GM23338 (cell line): ENCODE data around the gene CRYBG2. TPM values are rescaled to one million over a fixed set of nuclear protein-coding genes. Genes with fewer than 3 reads are reported as not detected.
A peak's percentile ranks its signal among the peaks of the same experiment; 100 is the strongest.

Source experiments
- ATAC-seq: fragments of 200-7000 bp; cut with Tn5 transposase; 3 replicates; pipeline ENCODE4 v1.9.1; 2020
- DNase-seq: peaks from one replicate; pipeline ENCODE4 v3.0.0-alpha.2; 2015; ENCODE audit warnings: low spot score
- H2AFZ ChIP-seq: fragments of 200-600 bp; sonication (generic); 2 replicates; pipeline ENCODE4 v1.8.0; 2016; ENCODE audit warnings: antibody characterized with exemption, mild to moderate bottlenecking, moderate library complexity
- H3F3A ChIP-seq: fragments of 200-600 bp; sonication (generic); replicated peaks from 2 replicates; pipeline ENCODE4 v1.8.0; 2017; ENCODE audit warnings: antibody characterized with exemption, mixed run types, low read depth
- H3K27ac ChIP-seq: fragments of 200-600 bp; sonication (generic); 2 replicates; pipeline ENCODE4 v1.6.1; 2016; ENCODE audit warnings: low read depth
- H3K27me3 ChIP-seq: fragments of 200-600 bp; sonication (generic); 2 replicates; pipeline ENCODE4 v1.8.0; 2016; ENCODE audit warnings: mild to moderate bottlenecking, mixed run types, moderate library complexity; ENCODE audit not compliant: insufficient read depth
- H3K36me3 ChIP-seq: fragments of 200-600 bp; sonication (generic); 2 replicates; pipeline ENCODE4 v1.8.0; 2016; ENCODE audit warnings: mild to moderate bottlenecking; ENCODE audit not compliant: insufficient read depth
- H3K4me1 ChIP-seq: fragments of 200-600 bp; sonication (generic); 2 replicates; pipeline ENCODE4 v1.8.0; 2016; ENCODE audit warnings: mild to moderate bottlenecking, moderate library complexity; ENCODE audit not compliant: insufficient read depth
- H3K4me2 ChIP-seq: fragments of 200-600 bp; sonication (generic); 2 replicates; pipeline ENCODE4 v1.7.1; 2017; ENCODE audit warnings: mixed run types
- H3K4me3 ChIP-seq: fragments of 200-600 bp; sonication (generic); 2 replicates; pipeline ENCODE4 v1.6.1; 2016; ENCODE audit warnings: mixed run types
- H3K79me2 ChIP-seq: fragments of 200-600 bp; sonication (generic); replicated peaks from 2 replicates; pipeline ENCODE4 v1.8.0; 2017; ENCODE audit warnings: mild to moderate bottlenecking; ENCODE audit not compliant: insufficient read depth
- H3K9me2 ChIP-seq: fragments of 200-600 bp; sonication (generic); 2 replicates; pipeline ENCODE4 v1.8.0; 2017; ENCODE audit not compliant: insufficient read depth
- H4K20me1 ChIP-seq: fragments of 200-600 bp; sonication (generic); replicated peaks from 2 replicates; pipeline ENCODE4 v1.8.0; 2017; ENCODE audit warnings: mild to moderate bottlenecking; ENCODE audit not compliant: insufficient read depth
- H3K27ac Mint-ChIP-seq: 2 replicates; pipeline ENCODE4 v1.8.0; 2020; ENCODE audit warnings: inconsistent platforms, mild to moderate bottlenecking, moderate library complexity, mixed read lengths
- H3K27me3 Mint-ChIP-seq: 3 replicates; pipeline ENCODE4 v1.8.0; 2022; ENCODE audit warnings: low read depth, mild to moderate bottlenecking, moderate library complexity, mixed read lengths, inconsistent platforms; ENCODE audit not compliant: insufficient read depth, poor library complexity
- H3K36me3 Mint-ChIP-seq: 3 replicates; pipeline ENCODE4 v1.8.0; 2021; ENCODE audit warnings: low read depth, mild to moderate bottlenecking, inconsistent platforms, moderate library complexity, mixed read lengths
- H3K4me1 Mint-ChIP-seq: 3 replicates; pipeline ENCODE4 v1.8.0; 2020; ENCODE audit warnings: mild to moderate bottlenecking, inconsistent platforms, mixed read lengths
- H3K4me3 Mint-ChIP-seq: 3 replicates; pipeline ENCODE4 v1.8.0; 2021; ENCODE audit warnings: moderate library complexity, mild to moderate bottlenecking, inconsistent platforms, mixed read lengths
- H3K9me3 Mint-ChIP-seq: 3 replicates; pipeline ENCODE4 v1.8.0; 2020; ENCODE audit warnings: moderate library complexity, mild to moderate bottlenecking, inconsistent platforms, mixed read lengths
- CREB1 ChIP-seq: fragments of 250-450 bp; sonication (Bioruptor Pico); IDR thresholded peaks from 2 replicates; pipeline ENCODE4 v1.5.0; 2020; ENCODE audit warnings: low read depth, mild to moderate bottlenecking, moderate library complexity
- EZH2 ChIP-seq: fragments of 200-600 bp; sonication (generic); IDR thresholded peaks from one replicate; pipeline ENCODE4 v1.8.0; 2017; ENCODE audit warnings: antibody characterized with exemption, mild to moderate bottlenecking, low read depth; ENCODE audit not compliant: unreplicated experiment
- EZH2phosphoT487 ChIP-seq: fragments of 200-600 bp; sonication (generic); IDR thresholded peaks from one replicate; pipeline ENCODE4 v1.8.1; 2018; ENCODE audit warnings: antibody characterized with exemption; ENCODE audit not compliant: unreplicated experiment
- JUNB ChIP-seq: IDR thresholded peaks from one replicate; pipeline ENCODE4 v1.6.1; 2016; ENCODE audit warnings: antibody characterized with exemption; ENCODE audit not compliant: unreplicated experiment
- NANOG ChIP-seq: IDR thresholded peaks from 2 replicates; pipeline ENCODE4 v1.6.1; 2016; ENCODE audit warnings: antibody characterized with exemption, borderline replicate concordance
- POLR2AphosphoS5 ChIP-seq: IDR thresholded peaks from 2 replicates; pipeline ENCODE4 v1.6.1; 2016; ENCODE audit warnings: antibody characterized with exemption, low read depth
- STAT1 ChIP-seq: IDR thresholded peaks from one replicate; pipeline ENCODE4 v1.6.1; 2016; ENCODE audit warnings: antibody characterized with exemption; ENCODE audit not compliant: unreplicated experiment
- ZNF114 ChIP-seq: fragments of 250-450 bp; sonication (Bioruptor Pico); IDR thresholded peaks from 2 replicates; pipeline ENCODE4 v1.5.0; 2020; ENCODE audit warnings: mild to moderate bottlenecking, moderate library complexity
- ZNF331 ChIP-seq: fragments of 250-450 bp; sonication (Bioruptor Pico); IDR thresholded peaks from 2 replicates; pipeline ENCODE4 v1.5.0; 2020; ENCODE audit warnings: low read depth, mild to moderate bottlenecking, moderate library complexity
- polyA plus RNA-seq: library from polyadenylated mRNA; unstranded; fragments of >200 nt; fragmentation: Nextera tagmentation; extraction: Ambion mirVana; gene quantifications from 2 replicates; pipeline ENCODE4 v1.2.1, GENCODE V29; 2016
- total RNA-seq: library from RNA; depleted of rRNA; stranded (reverse); fragments of >200 nt; shearing (Covaris generic); gene quantifications from 2 replicates; pipeline ENCODE4 v1.2.3, GENCODE V29; 2014
- TF ChIP-seq, protein P1 (sequence below): IDR thresholded peaks from one replicate; pipeline ENCODE4 v1.6.1; 2018; ENCODE audit warnings: antibody characterized with exemption; ENCODE audit not compliant: unreplicated experiment
- TF ChIP-seq, protein P2 (sequence below): IDR thresholded peaks from 2 replicates; pipeline ENCODE4 v1.6.1; 2016; ENCODE audit warnings: antibody characterized with exemption

CRYBG2 gene
- total and polyA plus RNA-seq, 2 experiments from 2014 or later: 17.6 to 18.4 TPM

DNA sequence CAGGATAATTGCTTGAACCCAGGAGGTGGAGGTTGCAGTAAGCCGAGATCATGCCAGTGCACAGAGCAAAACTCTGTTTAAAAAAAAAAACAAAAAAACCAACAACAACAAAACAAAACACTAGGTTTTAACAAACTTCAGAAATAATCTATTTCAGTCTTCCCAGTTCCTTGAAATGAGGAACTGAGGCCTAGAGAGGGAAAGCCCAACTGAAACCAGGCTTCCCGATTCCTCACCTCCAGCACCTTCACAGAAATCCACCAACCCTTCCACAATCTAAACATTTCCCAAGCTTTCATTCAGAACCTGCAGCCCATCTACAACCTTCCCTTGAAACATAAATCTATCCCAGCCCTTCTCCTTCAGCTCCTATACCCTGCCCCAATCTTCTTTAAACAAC is 36.8 kb downstream of the CRYBG2 start:
- Mint-ChIP-seq H3K27ac (peak overlapping the region; percentile 24; the same call in 1 of the 2 replicates), H3K27me3 (peaks cover 11% of the 10 kb centered on the region), H3K9me3 (no peaks in the 10 kb centered on the region; the same call in 2 of the 3 replicates), H3K4me1 (peaks cover 32% of the 10 kb centered on the region), H3K36me3 (peaks cover 6% of the 10 kb centered on the region; the same call in 2 of the 3 replicates), H3K4me3 (no peak overlapping the region; the same call in 2 of the 3 replicates)
- Histone ChIP-seq H3K36me3 (no peaks in the 10 kb centered on the region), H3K79me2 (no peaks in the 10 kb centered on the region), H3K27ac (no peak overlapping the region), H3K4me1 (peaks cover 29% of the 10 kb centered on the region), H3K27me3 (no peaks in the 10 kb centered on the region), H3K9me2 (no peaks in the 10 kb centered on the region), H3K4me3 (no peak overlapping the region), H2AFZ (no peak overlapping the region), H3K4me2 (peak overlapping the region; percentile 68; the same call in 1 of the 2 replicates), H3F3A (peaks cover 9% of the 10 kb centered on the region; the same call in 1 of the 2 replicates), H4K20me1 (no peaks in the 10 kb centered on the region)
- ATAC-seq (no peak), DNase-seq (no peak)
- TF ChIP-seq STAT1 (no peak), NANOG (no peak), JUNB (no peak), POLR2AphosphoS5 (no peak)
- TF ChIP-seq, protein P1, sequence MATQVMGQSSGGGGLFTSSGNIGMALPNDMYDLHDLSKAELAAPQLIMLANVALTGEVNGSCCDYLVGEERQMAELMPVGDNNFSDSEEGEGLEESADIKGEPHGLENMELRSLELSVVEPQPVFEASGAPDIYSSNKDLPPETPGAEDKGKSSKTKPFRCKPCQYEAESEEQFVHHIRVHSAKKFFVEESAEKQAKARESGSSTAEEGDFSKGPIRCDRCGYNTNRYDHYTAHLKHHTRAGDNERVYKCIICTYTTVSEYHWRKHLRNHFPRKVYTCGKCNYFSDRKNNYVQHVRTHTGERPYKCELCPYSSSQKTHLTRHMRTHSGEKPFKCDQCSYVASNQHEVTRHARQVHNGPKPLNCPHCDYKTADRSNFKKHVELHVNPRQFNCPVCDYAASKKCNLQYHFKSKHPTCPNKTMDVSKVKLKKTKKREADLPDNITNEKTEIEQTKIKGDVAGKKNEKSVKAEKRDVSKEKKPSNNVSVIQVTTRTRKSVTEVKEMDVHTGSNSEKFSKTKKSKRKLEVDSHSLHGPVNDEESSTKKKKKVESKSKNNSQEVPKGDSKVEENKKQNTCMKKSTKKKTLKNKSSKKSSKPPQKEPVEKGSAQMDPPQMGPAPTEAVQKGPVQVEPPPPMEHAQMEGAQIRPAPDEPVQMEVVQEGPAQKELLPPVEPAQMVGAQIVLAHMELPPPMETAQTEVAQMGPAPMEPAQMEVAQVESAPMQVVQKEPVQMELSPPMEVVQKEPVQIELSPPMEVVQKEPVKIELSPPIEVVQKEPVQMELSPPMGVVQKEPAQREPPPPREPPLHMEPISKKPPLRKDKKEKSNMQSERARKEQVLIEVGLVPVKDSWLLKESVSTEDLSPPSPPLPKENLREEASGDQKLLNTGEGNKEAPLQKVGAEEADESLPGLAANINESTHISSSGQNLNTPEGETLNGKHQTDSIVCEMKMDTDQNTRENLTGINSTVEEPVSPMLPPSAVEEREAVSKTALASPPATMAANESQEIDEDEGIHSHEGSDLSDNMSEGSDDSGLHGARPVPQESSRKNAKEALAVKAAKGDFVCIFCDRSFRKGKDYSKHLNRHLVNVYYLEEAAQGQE: no peak

DNA sequence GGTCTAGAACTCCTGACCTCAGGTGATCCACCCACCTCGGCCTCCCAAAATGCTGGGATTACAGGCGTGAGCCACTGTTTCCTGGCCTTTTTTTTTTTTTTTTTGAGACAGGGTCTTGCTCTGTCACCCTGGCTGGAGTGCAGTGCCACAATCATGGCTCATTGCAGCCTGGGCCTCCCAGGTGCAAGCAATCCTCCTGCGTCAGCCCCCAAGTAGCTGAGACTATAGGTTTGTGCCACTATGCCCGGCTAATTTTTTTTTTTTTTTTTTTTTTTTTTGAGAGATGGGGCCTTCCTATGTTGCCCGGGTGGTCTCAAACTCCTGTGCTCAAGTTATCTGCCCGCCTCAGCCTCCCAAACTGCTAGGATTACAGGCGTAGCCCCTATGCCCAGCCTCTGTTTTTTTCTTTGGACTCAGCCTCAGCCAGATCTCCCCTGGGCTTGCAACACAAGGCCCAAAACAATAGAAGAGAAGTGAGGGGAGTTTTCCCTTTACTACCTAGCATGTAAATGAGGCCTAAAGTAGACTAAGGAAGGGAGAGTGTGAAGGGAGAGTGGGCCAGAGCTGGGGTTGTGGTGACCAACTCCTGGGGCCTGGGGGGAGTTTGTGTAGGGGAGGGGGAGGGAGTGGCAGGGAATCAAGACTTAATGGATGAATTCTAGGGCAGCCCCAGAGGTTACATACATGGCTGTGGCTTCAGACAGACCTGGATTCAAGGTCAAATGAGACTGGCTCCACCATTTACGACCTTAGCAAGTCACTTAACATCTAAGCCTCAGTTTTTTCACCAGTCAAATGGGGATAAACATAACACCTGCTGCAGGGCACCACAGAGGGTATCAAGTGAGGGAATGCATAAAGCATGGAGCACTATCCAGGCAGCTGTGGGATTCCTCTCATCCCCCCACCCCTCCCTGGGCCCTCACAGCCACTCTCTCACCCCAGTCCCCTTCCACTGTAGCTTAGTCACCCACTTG is 37.8 kb downstream of the CRYBG2 start:
- Mint-ChIP-seq H3K36me3 (peaks cover 3% of the 10 kb centered on the region; the same call in 1 of the 3 replicates), H3K4me1 (peaks cover 29% of the 10 kb centered on the region), H3K4me3 (no peak overlapping the region), H3K9me3 (no peaks in the 10 kb centered on the region; the same call in 2 of the 3 replicates), H3K27ac (peak overlapping the region; percentile 45), H3K27me3 (peaks cover 11% of the 10 kb centered on the region)
- H3K27ac ChIP-seq: 0 out of 2 replicates have a peak overlapping the region, but pooled peaks have one; percentile 45
- no peak overlapping the region for H3K4me2 ChIP-seq
- no peaks in the 10 kb centered on the region for H3K9me2 ChIP-seq
- no peaks in the 10 kb centered on the region for H3K79me2 ChIP-seq
- H3K36me3 ChIP-seq: no peaks in the 10 kb centered on the region
- no peak overlapping the region for H3K4me3 ChIP-seq
- peaks cover 9% of the 10 kb centered on the region; the same call in 1 of the 2 replicates for H3F3A ChIP-seq
- ATAC-seq: peak; percentile 44
- H4K20me1 ChIP-seq: no peaks in the 10 kb centered on the region
- peak; percentile 42 for DNase-seq
- H3K4me1 ChIP-seq: peaks cover 29% of the 10 kb centered on the region
- no peaks in the 10 kb centered on the region for H3K27me3 ChIP-seq
- H2AFZ ChIP-seq: no peak overlapping the region
- TF ChIP-seq, protein P1: no peak
- no peak for TF ChIP-seq EZH2phosphoT487
- no peak for TF ChIP-seq CREB1
- no peak for TF ChIP-seq EZH2
- no peak for TF ChIP-seq NANOG
- TF ChIP-seq, protein P2, sequence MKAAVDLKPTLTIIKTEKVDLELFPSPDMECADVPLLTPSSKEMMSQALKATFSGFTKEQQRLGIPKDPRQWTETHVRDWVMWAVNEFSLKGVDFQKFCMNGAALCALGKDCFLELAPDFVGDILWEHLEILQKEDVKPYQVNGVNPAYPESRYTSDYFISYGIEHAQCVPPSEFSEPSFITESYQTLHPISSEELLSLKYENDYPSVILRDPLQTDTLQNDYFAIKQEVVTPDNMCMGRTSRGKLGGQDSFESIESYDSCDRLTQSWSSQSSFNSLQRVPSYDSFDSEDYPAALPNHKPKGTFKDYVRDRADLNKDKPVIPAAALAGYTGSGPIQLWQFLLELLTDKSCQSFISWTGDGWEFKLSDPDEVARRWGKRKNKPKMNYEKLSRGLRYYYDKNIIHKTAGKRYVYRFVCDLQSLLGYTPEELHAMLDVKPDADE: no peak
- no peak for TF ChIP-seq ZNF114
- no peak for TF ChIP-seq ZNF331 (CRISPR knock-in tag)
